Choroid plexus epithelial cell (primary cell): ENCODE measurements around the gene GDI1.

Source experiments
- DNase-seq: peaks from one replicate; pipeline ENCODE4 v3.0.0-alpha.2; 2010; ENCODE audit warnings: low read depth
- H3K4me3 ChIP-seq: 2 replicates; pipeline ENCODE4 v1.5.1; 2011; ENCODE audit warnings: low read depth, mild to moderate bottlenecking, control low read depth, low read length, moderate library complexity
- CTCF ChIP-seq: conservative IDR thresholded peaks from 2 replicates; pipeline ENCODE4 v1.5.1; 2011; ENCODE audit warnings: low read depth, mild to moderate bottlenecking, control low read depth, inconsistent platforms, low read length, moderate library complexity

The GDI1 gene

DNA sequence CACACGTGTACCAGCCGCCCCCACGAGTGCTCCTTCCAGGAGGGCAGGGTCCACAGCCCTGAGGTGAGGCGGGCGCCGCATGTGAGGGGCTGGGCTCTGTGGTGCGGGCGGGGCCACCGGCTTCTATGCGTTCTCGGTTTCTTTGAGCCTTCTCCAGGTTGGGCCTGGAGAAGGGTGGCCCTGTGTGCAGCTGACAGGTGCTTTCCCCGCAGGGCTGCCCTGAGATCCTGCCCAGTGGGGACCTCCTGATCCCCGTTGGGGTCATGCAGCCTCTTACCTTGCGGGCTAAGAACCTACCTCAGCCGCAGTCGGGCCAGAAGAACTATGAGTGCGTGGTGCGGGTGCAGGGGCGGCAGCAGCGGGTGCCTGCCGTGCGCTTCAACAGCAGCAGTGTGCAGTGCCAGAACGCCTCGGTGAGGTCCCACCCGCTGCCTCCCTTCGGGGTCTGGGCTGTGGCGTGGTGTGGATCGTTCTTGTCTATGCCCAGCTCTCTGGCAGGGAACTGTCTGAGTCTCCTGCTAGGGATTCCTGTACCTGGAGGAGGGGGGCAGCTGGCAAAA is 27.9 kb downstream of the GDI1 start:
- no peak for DNase-seq
- no peak overlapping the region for H3K4me3 ChIP-seq
- no peak for TF ChIP-seq CTCF

DNA sequence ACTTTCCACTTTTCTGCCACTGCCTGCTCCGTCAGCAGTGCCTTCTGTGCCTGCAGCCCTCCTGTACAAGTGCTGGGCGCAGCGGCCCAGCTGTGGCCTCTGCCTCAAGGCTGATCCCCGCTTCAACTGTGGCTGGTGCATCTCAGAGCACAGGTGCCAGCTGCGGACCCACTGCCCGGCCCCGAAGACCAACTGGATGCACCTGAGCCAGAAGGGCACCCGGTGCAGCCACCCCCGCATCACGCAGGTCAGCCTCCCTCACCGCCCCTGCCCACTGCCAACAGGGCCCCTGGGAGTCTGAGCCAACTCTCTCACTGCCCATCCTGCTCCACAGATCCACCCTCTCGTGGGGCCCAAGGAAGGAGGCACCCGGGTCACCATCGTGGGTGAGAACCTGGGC is 28.6 kb downstream of the GDI1 start:
- no peak overlapping the region for H3K4me3 ChIP-seq
- TF ChIP-seq CTCF: no peak
- no peak for DNase-seq

DNA sequence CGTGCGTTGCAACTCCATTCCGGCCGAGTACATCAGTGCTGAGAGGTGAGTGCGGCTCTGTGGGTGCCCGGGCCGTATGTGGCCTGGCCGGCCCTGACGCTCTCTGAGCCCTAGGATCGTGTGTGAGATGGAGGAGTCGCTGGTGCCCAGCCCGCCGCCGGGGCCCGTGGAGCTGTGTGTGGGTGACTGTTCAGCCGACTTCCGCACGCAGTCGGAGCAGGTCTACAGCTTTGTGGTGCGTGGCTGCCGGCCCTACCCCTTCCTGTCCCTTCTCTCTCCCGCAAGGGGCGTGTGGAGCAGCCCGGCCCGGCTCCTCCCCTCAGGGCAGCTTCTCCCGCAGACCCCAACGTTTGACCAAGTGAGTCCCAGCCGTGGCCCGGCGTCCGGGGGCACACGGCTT is 29.1 kb downstream of the GDI1 start:
- no peak for DNase-seq
- no peak overlapping the region for H3K4me3 ChIP-seq
- no peak for TF ChIP-seq CTCF

DNA sequence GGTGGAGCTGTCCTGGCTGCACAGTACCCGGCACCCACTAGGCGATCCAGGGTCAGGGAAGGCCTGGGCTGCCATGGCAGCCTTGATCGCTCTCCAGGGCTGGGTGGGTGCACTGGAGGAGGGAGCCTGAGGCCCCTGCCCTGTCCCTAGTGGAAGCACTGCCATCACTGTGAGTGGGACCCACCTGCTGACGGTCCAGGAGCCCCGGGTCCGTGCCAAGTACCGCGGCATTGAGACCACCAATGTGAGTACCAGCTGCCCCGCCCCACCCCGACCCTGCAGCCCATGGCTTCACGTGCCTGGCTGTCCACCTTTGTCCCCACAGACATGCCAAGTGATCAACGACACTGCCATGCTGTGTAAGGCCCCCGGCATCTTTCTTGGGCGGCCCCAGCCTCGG is 30.0 kb downstream of the GDI1 start:
- TF ChIP-seq CTCF: no peak
- H3K4me3 ChIP-seq: no peak overlapping the region
- DNase-seq: no peak

DNA sequence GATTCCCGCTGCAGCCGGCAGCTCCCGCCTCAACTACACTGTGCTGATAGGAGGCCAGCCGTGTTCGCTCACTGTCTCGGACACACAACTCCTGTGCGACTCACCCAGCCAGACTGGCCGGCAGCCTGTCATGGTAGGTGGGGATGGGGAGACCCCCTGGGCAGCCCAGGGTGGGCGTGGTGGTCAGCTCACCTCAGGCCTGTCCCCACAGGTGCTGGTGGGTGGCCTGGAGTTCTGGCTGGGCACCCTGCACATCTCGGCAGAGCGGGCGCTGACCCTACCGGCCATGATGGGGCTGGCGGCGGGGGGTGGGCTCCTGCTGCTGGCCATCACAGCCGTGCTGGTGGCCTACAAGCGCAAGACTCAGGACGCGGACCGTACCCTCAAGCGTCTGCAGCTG is 30.6 kb downstream of the GDI1 start:
- no peak overlapping the region for H3K4me3 ChIP-seq
- no peak for TF ChIP-seq CTCF
- no peak for DNase-seq

- no peak for DNase-seq
- no peak for TF ChIP-seq CTCF
Observed at GRCh38 chrX:154468217-154468616, 31.3 kb downstream of the GDI1 start.

GRCh38 chrX:154469114-154469513 is 32.2 kb downstream of the GDI1 start:
- TF ChIP-seq CTCF: no peak
- no peak overlapping the region for H3K4me3 ChIP-seq
- no peak for DNase-seq

More at GRCh38 chrX:154468217-154468616, 31.3 kb downstream of the GDI1 start:
- no peak overlapping the region for H3K4me3 ChIP-seq
